Esophagus muscularis mucosa (tissue), 4 donors: ENCODE data around the gene AFF3. TPM values are rescaled to one million over a fixed set of nuclear protein-coding genes. Genes with fewer than 3 reads are reported as not detected.

ENCODE experiments used
- DNase-seq: peaks from one replicate; pipeline ENCODE4 v3.0.0-alpha.2; 2017; ENCODE audit errors: extremely low spot score
- H3K27ac ChIP-seq, 4 donors: fragments of 200-600 bp; sonication (generic); replicated peaks in 1 of 4; 1 replicate in 3 of 4; 2 replicates in 1 of 4; pipeline ENCODE4 v1.5.1; 2016 to 2019; ENCODE audit warnings: mild to moderate bottlenecking in 1 of 4
- H3K27me3 ChIP-seq, 4 donors: fragments of 200-600 bp; sonication (generic); one replicate each; pipeline versions ENCODE4 v1.5.1 to v1.6.0; 2016 to 2019
- H3K36me3 ChIP-seq, 4 donors: fragments of 200-600 bp; sonication (generic); one replicate each; pipeline ENCODE4 v1.5.1; 2016 to 2019
- H3K4me1 ChIP-seq, 4 donors: fragments of 200-600 bp; sonication (generic); one replicate each; pipeline ENCODE4 v1.5.1; 2016 to 2019
- H3K4me3 ChIP-seq, 4 donors: fragments of 200-600 bp; sonication (generic); 1 replicate in 2 of 4; 2 replicates in 2 of 4; pipeline ENCODE4 v1.5.1; 2016 to 2019; ENCODE audit warnings: mild to moderate bottlenecking in 4 of 4, moderate library complexity in 1 of 4
- H3K9me3 ChIP-seq, 4 donors: fragments of 200-600 bp; sonication (generic); 1 replicate in 3 of 4; 2 replicates in 1 of 4; pipeline ENCODE4 v1.5.1; 2016 to 2019
- CTCF ChIP-seq, 3 experiments: fragments of 200-600 bp in 2 of 3; fragments of 450-650 bp in 1 of 3; sonication (generic) in 2 of 3; IDR thresholded peaks; one replicate each; pipeline ENCODE4 v1.5.1; 2017 to 2019; ENCODE audit warnings: antibody characterized with exemption in 3 of 3, mild to moderate bottlenecking in 2 of 3, moderate library complexity in 1 of 3
- EP300 ChIP-seq: sonication (generic); formaldehyde crosslinking; IDR thresholded peaks from one replicate; pipeline ENCODE4 v1.6.1; 2017; ENCODE audit warnings: antibody characterized with exemption
- POLR2A ChIP-seq: fragments of 450-650 bp; IDR thresholded peaks from one replicate; pipeline ENCODE4 v1.6.1; 2017; ENCODE audit warnings: antibody characterized with exemption, moderate library complexity, mild to moderate bottlenecking, low read depth
- POLR2AphosphoS5 ChIP-seq, 2 donors: sonication (generic); formaldehyde crosslinking; IDR thresholded peaks; one replicate each; pipeline ENCODE4 v1.6.1; 2017; ENCODE audit warnings: antibody characterized with exemption in 2 of 2
- WGBS: methylation state at CpG from one replicate; pipeline ENCODE4 v1.1.5; 2018; 5-methylcytosine and 5-hydroxymethylcytosine counted together
- intact Hi-C: fragments of 100-400 bp; cut with DNase I; formaldehyde crosslinking; loops from one replicate; pipeline ENCODE4 v1.15.1; 2023
- total RNA-seq, 4 donors: library from RNA; depleted of rRNA; stranded (reverse); fragments of >200 nt; gene quantifications; one replicate each; pipeline versions ENCODE4 v1.1.0 to v1.2.1, GENCODE V29; 2016

The AFF3 gene
- total RNA-seq, 4 donors from 2014 or later: 36.4 to 99.5 (median 56.9) TPM

- no peak overlapping the region for H3K4me3 ChIP-seq
- H3K9me3 ChIP-seq: peaks cover 0 to 3% (median 0%) of the 10 kb centered on the region in 4 donors
- H3K4me1 ChIP-seq: peaks cover 9 to 31% (median 18%) of the 10 kb centered on the region in 4 donors
- H3K36me3 ChIP-seq: no peaks in the 10 kb centered on the region
- TF ChIP-seq EP300 (no peak), POLR2AphosphoS5 (IDR thresholded peaks at IDR 0.05) (no peak), CTCF (IDR thresholded peaks at IDR 0.05) (no peak), POLR2A (no peak)
- no peak for DNase-seq
- intact Hi-C loops: no loop called here
- H3K27me3 ChIP-seq: no peaks in the 10 kb centered on the region
- no peak overlapping the region for H3K27ac ChIP-seq
- 84% methylated on average over 4 of the region's 4 CpGs for WGBS
Observed at GRCh38 chr2:100068395-100068794, 74.0 kb downstream of the AFF3 start.

DNA sequence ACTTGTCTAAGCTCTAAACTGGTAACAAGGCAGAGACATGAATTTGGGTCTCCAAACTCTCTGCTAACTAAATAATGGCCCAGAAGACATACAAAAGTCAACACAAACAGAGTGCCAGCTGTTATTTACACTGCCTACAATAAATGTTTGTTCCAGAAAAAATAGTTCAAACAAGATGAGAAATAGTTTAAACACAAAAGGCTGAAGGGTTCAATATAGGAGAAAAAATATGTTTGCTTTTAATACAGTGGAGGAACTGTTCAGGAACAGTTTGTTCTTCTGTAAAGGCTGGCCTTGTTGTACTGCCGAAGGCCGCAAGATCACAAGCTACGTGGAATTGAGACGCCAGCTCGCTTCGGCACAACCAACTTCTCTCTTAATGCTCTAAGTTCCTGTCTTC lies 74.6 kb downstream of the AFF3 start:
- Histone ChIP-seq H3K4me3 (no peak overlapping the region), H3K4me1 (peaks cover 9 to 31% (median 18%) of the 10 kb centered on the region in 4 donors), H3K9me3 (peaks cover 0 to 3% (median 0%) of the 10 kb centered on the region in 4 donors), H3K27ac (no peak overlapping the region), H3K36me3 (no peaks in the 10 kb centered on the region), H3K27me3 (no peaks in the 10 kb centered on the region)
- TF ChIP-seq CTCF (IDR thresholded peaks at IDR 0.05) (no peak), POLR2AphosphoS5 (IDR thresholded peaks at IDR 0.05) (no peak), POLR2A (no peak), EP300 (no peak)
- WGBS: 92% methylated on average over 6 of the region's 6 CpGs
- no peak for DNase-seq
- intact Hi-C loops: no loop called here

- no peak overlapping the region for H3K27ac ChIP-seq
- intact Hi-C loops: no loop called here
Observed at GRCh38 chr2:100066856-100067255, 75.5 kb downstream of the AFF3 start.

GRCh38 chr2:100066246-100066645 lies 76.1 kb downstream of the AFF3 start:
- peaks cover 0 to 3% (median 0%) of the 10 kb centered on the region in 4 donors for H3K9me3 ChIP-seq
- intact Hi-C loops: no loop called here
- TF ChIP-seq POLR2AphosphoS5 (IDR thresholded peaks at IDR 0.05) (no peak), EP300 (no peak), CTCF (IDR thresholded peaks at IDR 0.05) (no peak), POLR2A (no peak)

More at GRCh38 chr2:100066856-100067255, 75.5 kb downstream of the AFF3 start:
- TF ChIP-seq POLR2A (no peak), POLR2AphosphoS5 (IDR thresholded peaks at IDR 0.05) (no peak), CTCF (IDR thresholded peaks at IDR 0.05) (no peak), EP300 (no peak)
- H3K9me3 ChIP-seq: peaks cover 0 to 3% (median 0%) of the 10 kb centered on the region in 4 donors
- peaks cover 5 to 31% (median 18%) of the 10 kb centered on the region in 4 donors for H3K4me1 ChIP-seq
- H3K36me3 ChIP-seq: no peaks in the 10 kb centered on the region
- H3K27me3 ChIP-seq: no peaks in the 10 kb centered on the region
- no peak overlapping the region for H3K4me3 ChIP-seq
- no peak for DNase-seq
- 78% methylated on average over 5 of the region's 5 CpGs for WGBS

More at GRCh38 chr2:100066246-100066645, 76.1 kb downstream of the AFF3 start:
- WGBS: 48% methylated on average over 3 of the region's 3 CpGs
- H3K36me3 ChIP-seq: no peaks in the 10 kb centered on the region
- H3K27me3 ChIP-seq: no peaks in the 10 kb centered on the region
- DNase-seq: no peak
- H3K27ac ChIP-seq: no peak overlapping the region
- no peak overlapping the region for H3K4me3 ChIP-seq
- H3K4me1 ChIP-seq: peaks cover 5 to 31% (median 18%) of the 10 kb centered on the region in 4 donors
